GM23248 (cell line): ENCODE results near the gene ADAMTSL3.

Experiments
- EZH2 ChIP-seq: fragments of 200-600 bp; sonication (generic); IDR thresholded peaks from 2 replicates; pipeline ENCODE4 v1.6.1; 2018; ENCODE audit warnings: antibody characterized with exemption, mild to moderate bottlenecking; ENCODE audit not compliant: insufficient read depth, poor library complexity, severe bottlenecking
- EZH2phosphoT487 ChIP-seq: fragments of 200-600 bp; sonication (generic); IDR thresholded peaks from 2 replicates; pipeline ENCODE4 v1.6.1; 2018; ENCODE audit warnings: antibody characterized with exemption, moderate library complexity, mild to moderate bottlenecking, low read depth; ENCODE audit not compliant: insufficient read depth

GRCh38 chr15:83775738-83776137 is 121.8 kb downstream of the ADAMTSL3 start:
- TF ChIP-seq EZH2 = no peak
- no peak for TF ChIP-seq EZH2phosphoT487
